Spleen (tissue), 7 donors: ENCODE results near the gene C14orf180.

Experiments
- CTCF ChIP-seq, 11 experiments: fragments of 200-600 bp in 7 of 11; fragments of 450-650 bp in 4 of 11; sonication (generic) in 4 of 11; IDR thresholded peaks in 8 of 11; conservative IDR thresholded peaks in 3 of 11; 1 replicate in 7 of 11; 2 replicates in 4 of 11; pipeline versions ENCODE4 v1.4.0 to v1.8.0; 2016 to 2021; ENCODE audit warnings: antibody characterized with exemption in 11 of 11, inconsistent platforms in 4 of 11, mild to moderate bottlenecking in 1 of 11
- POLR2AphosphoS5 ChIP-seq, 3 donors: sonication (generic); formaldehyde crosslinking; IDR thresholded peaks; one replicate each; pipeline ENCODE4 v1.5.1; 2017; ENCODE audit warnings: antibody characterized with exemption in 3 of 3
- donor health status: DM: no; HTN: no; CAD: no; lungs with moderate emphysema.
- donor health status: DM: no; HTN: no; CAD: no.
- donor health status: DM: no; HTN: no; CAD: no.

DNA sequence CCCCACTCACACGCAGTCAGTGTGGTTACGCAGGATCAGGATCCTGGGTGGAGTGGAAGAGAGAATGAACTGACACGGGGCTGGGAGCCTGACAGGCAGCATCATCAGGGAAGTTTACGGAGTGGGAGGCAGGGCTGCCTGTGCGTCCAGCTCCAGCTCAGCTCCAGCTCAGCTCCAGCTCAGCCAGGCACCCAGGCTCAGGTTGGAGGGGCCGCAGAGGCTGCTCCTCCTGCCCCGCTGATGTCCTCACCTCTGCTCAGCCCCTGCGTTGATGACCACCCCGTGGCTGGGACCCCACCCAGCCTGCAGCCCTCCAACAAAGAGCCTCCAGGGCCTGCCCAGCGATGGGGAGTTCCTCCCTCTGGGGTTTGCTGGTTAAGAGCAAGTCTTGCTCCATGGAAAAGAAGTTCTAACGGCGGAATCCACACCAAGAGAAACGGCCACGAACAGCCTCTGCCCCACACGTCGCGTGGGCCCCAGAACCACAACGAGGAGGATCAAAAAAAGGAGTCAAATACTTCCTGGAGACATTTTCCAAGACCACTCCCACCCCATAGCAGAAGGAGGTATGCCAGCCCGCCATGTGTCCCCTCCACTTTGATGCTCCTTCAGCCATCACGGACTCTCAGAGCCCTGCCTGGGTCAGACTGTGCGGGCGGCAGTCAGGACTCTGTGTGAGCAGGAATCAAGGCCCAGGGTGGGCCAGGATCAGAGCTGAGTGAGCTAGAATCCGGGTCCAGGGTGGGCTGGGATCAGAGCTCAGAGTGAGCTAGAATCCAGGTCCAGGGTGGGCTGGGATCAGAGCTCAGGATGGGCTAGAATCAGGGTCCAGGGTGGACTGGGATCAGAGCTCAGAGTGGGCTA, 17.7 kb upstream of the C14orf180 start:
- TF ChIP-seq POLR2AphosphoS5 (IDR thresholded peaks at IDR 0.05) (no peak), CTCF (IDR thresholded peaks at IDR 0.05 in 8 of 11, conservative IDR thresholded peaks at IDR 0.05 in 3 of 11) (no peak)
